Suprapubic skin (tissue), 3 donors: ENCODE results near the gene CLN3.

ENCODE experiments used
- EP300 ChIP-seq: sonication (generic); formaldehyde crosslinking; IDR thresholded peaks from one replicate; pipeline ENCODE4 v1.6.1; 2017; ENCODE audit warnings: antibody characterized with exemption
- POLR2A ChIP-seq, 2 donors: fragments of 450-650 bp; IDR thresholded peaks; one replicate each; pipeline ENCODE4 v1.6.1; 2017; ENCODE audit warnings: antibody characterized with exemption in 2 of 2, mild to moderate bottlenecking in 2 of 2, moderate library complexity in 2 of 2
- TF ChIP-seq, protein P1 (sequence below), 2 donors: fragments of 200-600 bp in 1 of 2; fragments of 450-650 bp in 1 of 2; sonication (generic) in 1 of 2; IDR thresholded peaks; one replicate each; pipeline ENCODE4 v1.5.1; 2016 to 2019; ENCODE audit warnings: antibody characterized with exemption in 2 of 2, mild to moderate bottlenecking in 1 of 2, moderate library complexity in 1 of 2

DNA sequence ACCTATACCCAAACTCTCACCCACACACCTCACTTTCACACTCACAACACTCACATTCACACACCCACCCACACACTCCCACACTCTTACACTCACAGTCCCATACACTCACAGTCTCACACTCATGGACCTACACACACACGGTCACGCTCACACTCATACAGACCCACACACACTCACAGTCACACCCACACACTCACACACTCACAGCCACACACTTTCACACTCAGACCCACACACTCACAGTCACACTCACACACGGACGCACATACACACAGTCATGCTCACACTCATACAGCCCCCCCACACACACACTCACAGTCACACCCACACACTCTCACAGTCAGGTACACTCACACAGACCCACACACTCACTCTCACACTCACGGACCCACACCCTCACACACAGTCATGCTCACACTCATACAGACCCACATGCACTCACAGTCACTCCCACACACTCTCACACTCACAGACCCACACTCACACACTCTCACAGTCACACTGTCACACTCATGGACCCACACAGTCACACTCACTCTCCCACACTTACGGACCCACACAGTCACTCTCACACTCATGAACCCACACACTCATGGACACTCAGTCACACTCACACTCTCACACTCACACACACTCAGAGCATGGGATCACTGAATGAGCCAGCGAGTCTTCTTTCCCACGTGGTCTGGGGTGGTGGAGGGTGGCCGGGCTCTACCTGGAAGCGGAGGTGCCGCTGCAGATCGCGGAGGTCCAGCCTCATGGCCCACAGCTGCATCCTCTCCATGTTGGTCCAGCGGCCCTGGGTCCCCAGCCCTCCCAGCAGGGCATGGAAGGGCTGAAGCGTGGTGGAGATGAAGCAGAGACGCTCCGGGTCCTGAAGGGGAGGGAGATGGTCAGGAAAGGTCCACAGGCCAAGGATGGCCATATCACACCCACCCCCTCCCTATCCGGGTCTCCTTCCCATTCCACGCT is 9.7 kb upstream of the CLN3 start:
- TF ChIP-seq, protein P1, sequence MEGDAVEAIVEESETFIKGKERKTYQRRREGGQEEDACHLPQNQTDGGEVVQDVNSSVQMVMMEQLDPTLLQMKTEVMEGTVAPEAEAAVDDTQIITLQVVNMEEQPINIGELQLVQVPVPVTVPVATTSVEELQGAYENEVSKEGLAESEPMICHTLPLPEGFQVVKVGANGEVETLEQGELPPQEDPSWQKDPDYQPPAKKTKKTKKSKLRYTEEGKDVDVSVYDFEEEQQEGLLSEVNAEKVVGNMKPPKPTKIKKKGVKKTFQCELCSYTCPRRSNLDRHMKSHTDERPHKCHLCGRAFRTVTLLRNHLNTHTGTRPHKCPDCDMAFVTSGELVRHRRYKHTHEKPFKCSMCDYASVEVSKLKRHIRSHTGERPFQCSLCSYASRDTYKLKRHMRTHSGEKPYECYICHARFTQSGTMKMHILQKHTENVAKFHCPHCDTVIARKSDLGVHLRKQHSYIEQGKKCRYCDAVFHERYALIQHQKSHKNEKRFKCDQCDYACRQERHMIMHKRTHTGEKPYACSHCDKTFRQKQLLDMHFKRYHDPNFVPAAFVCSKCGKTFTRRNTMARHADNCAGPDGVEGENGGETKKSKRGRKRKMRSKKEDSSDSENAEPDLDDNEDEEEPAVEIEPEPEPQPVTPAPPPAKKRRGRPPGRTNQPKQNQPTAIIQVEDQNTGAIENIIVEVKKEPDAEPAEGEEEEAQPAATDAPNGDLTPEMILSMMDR (IDR thresholded peaks at IDR 0.05): no peak
- TF ChIP-seq POLR2A (IDR thresholded peaks at IDR 0.05): no peak
- no peak for TF ChIP-seq EP300
